Stomach (tissue), 4 donors: ENCODE measurements around the gene TET3.

Experiments used
- CTCF ChIP-seq, 7 experiments: fragments of 450-650 bp in 4 of 7; fragments of 200-600 bp in 3 of 7; sonication (generic) in 3 of 7; IDR thresholded peaks; one replicate each; pipeline ENCODE4 v1.5.1; 2016 to 2019; ENCODE audit warnings: antibody characterized with exemption in 7 of 7, control low read depth in 2 of 7, mild to moderate bottlenecking in 1 of 7
- POLR2A ChIP-seq, 4 donors: fragments of 450-650 bp; IDR thresholded peaks; one replicate each; pipeline ENCODE4 v1.6.1; 2016; ENCODE audit warnings: antibody characterized with exemption in 4 of 4, control low read depth in 2 of 4, mild to moderate bottlenecking in 1 of 4, moderate library complexity in 1 of 4
- POLR2AphosphoS5 ChIP-seq, 3 donors: sonication (generic); formaldehyde crosslinking; IDR thresholded peaks; one replicate each; pipeline ENCODE4 v1.6.1; 2016; ENCODE audit warnings: antibody characterized with exemption in 3 of 3

DNA sequence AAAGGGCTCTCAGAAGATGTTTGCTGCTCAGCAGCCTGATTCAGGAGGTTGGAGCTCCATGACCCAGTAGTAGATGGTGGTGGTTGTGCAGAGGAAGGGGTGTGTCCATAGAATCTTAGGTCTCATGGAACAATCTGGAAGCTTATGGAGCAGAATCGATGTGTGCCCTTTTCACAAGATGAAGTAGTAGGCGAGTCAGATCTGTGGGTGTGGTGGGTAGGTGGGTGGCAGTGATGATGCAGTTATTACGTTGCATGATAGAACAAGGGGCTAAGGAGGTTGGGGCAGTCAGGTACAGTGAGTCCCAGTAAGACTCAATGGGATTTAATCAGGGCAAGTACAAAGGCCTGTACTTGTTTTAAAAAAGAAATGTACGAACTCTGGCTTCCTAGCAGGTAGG, 9.1 kb downstream of the TET3 start:
- no peak for TF ChIP-seq CTCF (IDR thresholded peaks at IDR 0.05)
- TF ChIP-seq POLR2A (IDR thresholded peaks at IDR 0.05) = no peak
- no peak for TF ChIP-seq POLR2AphosphoS5 (IDR thresholded peaks at IDR 0.05)
